CD14-positive monocyte (primary cell): ENCODE measurements around the gene RD3L. TPM values are rescaled to one million over a fixed set of nuclear protein-coding genes. Genes with fewer than 3 reads are reported as not detected.

Experiments used
- DNase-seq, 3 donors: peaks; one replicate each; pipeline ENCODE4 v3.0.0-alpha.2; 2011 to 2022
- H2AFZ ChIP-seq: 2 replicates; pipeline ENCODE4 v1.6.0; 2012; ENCODE audit warnings: mild to moderate bottlenecking, low read depth, low read length, inconsistent platforms; ENCODE audit not compliant: insufficient read depth, poor library complexity, severe bottlenecking
- H3K27ac ChIP-seq, 2 donors: 1 replicate in 1 of 2; 2 replicates in 1 of 2; pipeline ENCODE4 v1.5.1; 2012 to 2013; ENCODE audit warnings: low read length in 2 of 2, control low read depth in 1 of 2, inconsistent platforms in 1 of 2, low read depth in 1 of 2, mild to moderate bottlenecking in 1 of 2
- H3K27me3 ChIP-seq, 2 donors: one replicate each; pipeline versions ENCODE4 v1.6.0 to v1.6.1; 2011 to 2013; ENCODE audit warnings: low read length in 2 of 2; ENCODE audit not compliant: control insufficient read depth in 2 of 2, insufficient read depth in 2 of 2
- H3K36me3 ChIP-seq, 2 donors: replicated peaks in 1 of 2; 1 replicate in 1 of 2; 2 replicates in 1 of 2; pipeline versions ENCODE4 v1.5.1 to v1.6.1; 2012 to 2013; ENCODE audit warnings: low read length in 2 of 2, control low read depth in 1 of 2, inconsistent platforms in 1 of 2, mild to moderate bottlenecking in 1 of 2; ENCODE audit not compliant: insufficient read depth in 2 of 2, control insufficient read depth in 1 of 2
- H3K4me1 ChIP-seq, 2 donors: 1 replicate in 1 of 2; 2 replicates in 1 of 2; pipeline versions ENCODE4 v1.5.1 to v1.6.1; 2012 to 2013; ENCODE audit warnings: low read length in 2 of 2, control low read depth in 1 of 2, inconsistent platforms in 1 of 2, mild to moderate bottlenecking in 1 of 2, moderate library complexity in 1 of 2; ENCODE audit not compliant: insufficient read depth in 2 of 2, control insufficient read depth in 1 of 2
- H3K4me2 ChIP-seq: replicated peaks from 2 replicates; pipeline ENCODE3; 2012; ENCODE audit warnings: low read length, moderate library complexity, mild to moderate bottlenecking; ENCODE audit not compliant: poor library complexity, severe bottlenecking; ENCODE audit errors: extremely low read depth
- H3K4me3 ChIP-seq, 3 experiments: fragments of 200-600 bp in 1 of 3; sonication (generic) in 1 of 3; replicated peaks in 1 of 3; 1 replicate in 2 of 3; 2 replicates in 1 of 3; pipeline ENCODE4 v1.5.1; 2011 to 2013; ENCODE audit warnings: low read length in 3 of 3, mild to moderate bottlenecking in 3 of 3, control low read depth in 2 of 3, low read depth in 2 of 3, inconsistent platforms in 1 of 3, moderate library complexity in 1 of 3
- H3K79me2 ChIP-seq: 2 replicates; pipeline ENCODE4 v1.6.0; 2012; ENCODE audit warnings: mild to moderate bottlenecking, control low read depth, inconsistent platforms, low read length, moderate library complexity; ENCODE audit not compliant: insufficient read depth
- H3K9ac ChIP-seq: 2 replicates; pipeline ENCODE4 v1.6.0; 2017; ENCODE audit warnings: low read length, mild to moderate bottlenecking; ENCODE audit not compliant: insufficient read depth, poor library complexity, severe bottlenecking
- H3K9me3 ChIP-seq, 2 donors: replicated peaks in 1 of 2; 1 replicate in 1 of 2; 2 replicates in 1 of 2; pipeline versions ENCODE4 v1.5.1 to v1.6.1; 2012 to 2013; ENCODE audit warnings: low read length in 2 of 2, control low read depth in 1 of 2; ENCODE audit not compliant: control insufficient read depth in 1 of 2, insufficient read depth in 1 of 2
- H4K20me1 ChIP-seq: 2 replicates; pipeline ENCODE4 v1.6.0; 2012; ENCODE audit warnings: mild to moderate bottlenecking, low read length, control low read depth, moderate library complexity; ENCODE audit not compliant: insufficient read depth
- H3K27ac Mint-ChIP-seq, 7 donors: one replicate each; pipeline ENCODE4 v1.8.0; 2020; ENCODE audit warnings: mild to moderate bottlenecking in 7 of 7, mixed read lengths in 7 of 7, moderate library complexity in 6 of 7, inconsistent platforms in 2 of 7
- H3K27me3 Mint-ChIP-seq, 3 donors: one replicate each; pipeline ENCODE4 v1.8.0; 2021 to 2022; ENCODE audit warnings: low read depth in 3 of 3, mild to moderate bottlenecking in 3 of 3, mixed read lengths in 3 of 3, moderate library complexity in 3 of 3, inconsistent platforms in 1 of 3
- H3K36me3 Mint-ChIP-seq, 2 donors: one replicate each; pipeline ENCODE4 v1.8.0; 2020; ENCODE audit warnings: mixed read lengths in 2 of 2, inconsistent platforms in 1 of 2, mild to moderate bottlenecking in 1 of 2
- H3K4me1 Mint-ChIP-seq: one replicate; pipeline ENCODE4 v1.8.0; 2020; ENCODE audit warnings: mild to moderate bottlenecking, mixed read lengths
- H3K4me3 Mint-ChIP-seq, 2 donors: one replicate each; pipeline ENCODE4 v1.8.0; 2020; ENCODE audit warnings: mild to moderate bottlenecking in 2 of 2, mixed read lengths in 2 of 2, moderate library complexity in 1 of 2
- H3K9me3 Mint-ChIP-seq, 7 donors: one replicate each; pipeline ENCODE4 v1.8.0; 2020 to 2022; ENCODE audit warnings: mixed read lengths in 7 of 7, mild to moderate bottlenecking in 6 of 7, moderate library complexity in 6 of 7, inconsistent platforms in 2 of 7
- CTCF ChIP-seq: fragments of 200-600 bp; IDR thresholded peaks from one replicate; pipeline ENCODE4 v1.8.0; 2022; ENCODE audit warnings: antibody characterized with exemption, mild to moderate bottlenecking
- WGBS: methylation state at CpG from one replicate; pipeline ENCODE4 v1.1.5; 2013; ENCODE audit warnings: missing lambda C conversion rate; ENCODE audit not compliant: insufficient coverage; 5-methylcytosine and 5-hydroxymethylcytosine counted together
- intact Hi-C, 2 donors: fragments of 100-400 bp; cut with micrococcal nuclease; formaldehyde crosslinking; loops; one replicate each; pipeline versions ENCODE4 v1.15.0 to v1.15.1; 2023
- polyA plus RNA-seq, 3 donors: library from polyadenylated mRNA; depleted of rRNA in 1 of 3; unstranded in 2 of 3; stranded (reverse) in 1 of 3; fragments of 300-500 nt in 2 of 3; fragments of >200 nt in 1 of 3; fragmentation: Illumina TruSeq in 2 of 3; gene quantifications; 1 replicate in 2 of 3; 2 replicates in 1 of 3; pipeline ENCODE4 v1.2.3, GENCODE V29; 2012 to 2021

RD3L gene
- polyA plus RNA-seq, 3 donors: not detected

DNA sequence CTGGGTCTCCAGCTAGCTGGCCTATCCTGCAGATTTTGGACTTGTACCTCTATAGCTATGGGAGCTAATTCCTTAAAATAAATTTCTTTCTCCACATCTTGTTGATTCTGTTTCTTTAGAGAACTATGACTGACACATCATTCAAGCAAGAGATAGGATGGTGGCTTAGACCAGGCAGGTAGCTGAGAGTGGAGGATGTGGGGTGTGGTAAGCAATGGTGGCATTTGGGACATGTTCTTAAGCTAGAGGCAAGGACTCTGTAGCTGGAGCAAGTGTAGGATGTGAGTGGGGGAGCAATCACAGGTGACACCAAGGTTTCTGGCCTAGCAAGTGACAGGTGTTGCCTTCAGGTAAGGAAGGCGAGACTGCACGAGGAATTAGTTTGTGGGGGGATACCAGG lies 7.2 kb downstream of the RD3L start:
- no peaks in the 10 kb centered on the region for H3K27me3 ChIP-seq
- H2AFZ ChIP-seq: no peak overlapping the region
- H3K9ac ChIP-seq: no peak overlapping the region
- peaks cover 69% of the 10 kb centered on the region for H3K4me1 Mint-ChIP-seq
- H3K4me3 ChIP-seq: no peak overlapping the region
- no peaks in the 10 kb centered on the region for H3K36me3 ChIP-seq
- peaks cover 45 to 50% of the 10 kb centered on the region in 2 donors for H3K4me1 ChIP-seq
- peaks cover 31% of the 10 kb centered on the region for H3K79me2 ChIP-seq
- no peak overlapping the region for H3K4me3 Mint-ChIP-seq
- no peak for DNase-seq
- TF ChIP-seq CTCF: no peak
- no peaks in the 10 kb centered on the region for H3K9me3 ChIP-seq
- H3K27ac Mint-ChIP-seq: peak overlapping the region in 5 of 7 donors; percentile 54 to 92 (median 86)
- peaks cover 0 to 1% (median 0%) of the 10 kb centered on the region in 3 donors for H3K27me3 Mint-ChIP-seq
- H3K27ac ChIP-seq: peak overlapping the region in 1 of 2 donors; percentile 28
- H4K20me1 ChIP-seq: no peaks in the 10 kb centered on the region
- intact Hi-C loops: no loop called here
- peaks cover 12 to 21% of the 10 kb centered on the region in 2 donors for H3K36me3 Mint-ChIP-seq
- WGBS: 80% methylated on average over 1 of the region's 2 CpGs
- H3K9me3 Mint-ChIP-seq: peaks cover 0 to 2% (median 0%) of the 10 kb centered on the region in 7 donors
- no peak overlapping the region for H3K4me2 ChIP-seq

- H3K27me3 Mint-ChIP-seq: peaks cover 0 to 2% (median 0%) of the 10 kb centered on the region in 3 donors
- H3K4me3 ChIP-seq: peak overlapping the region in 2 of 3 experiments; percentile 18 to 68
- peak overlapping the region; percentile 44 for H3K9ac ChIP-seq
- no peaks in the 10 kb centered on the region for H4K20me1 ChIP-seq
- H3K4me3 Mint-ChIP-seq: peak overlapping the region; percentile 9 to 78
- peak; percentile 33 to 74 (median 61) for DNase-seq
- peak overlapping the region; percentile 89 to 97 (median 95) for H3K27ac Mint-ChIP-seq
- H3K36me3 Mint-ChIP-seq: peaks cover 8 to 17% of the 10 kb centered on the region in 2 donors
- H3K36me3 ChIP-seq: no peaks in the 10 kb centered on the region
- WGBS: no CpG with 5 or more reads among the region's 11 CpGs
- H3K9me3 ChIP-seq: no peaks in the 10 kb centered on the region
- no peak for TF ChIP-seq CTCF
- H2AFZ ChIP-seq: peak overlapping the region; percentile 69
- peaks cover 31% of the 10 kb centered on the region for H3K79me2 ChIP-seq
- peaks cover 0 to 3% (median under 1%) of the 10 kb centered on the region in 7 donors for H3K9me3 Mint-ChIP-seq
- no peaks in the 10 kb centered on the region for H3K27me3 ChIP-seq
- H3K4me1 Mint-ChIP-seq: peaks cover 82% of the 10 kb centered on the region
- H3K4me2 ChIP-seq: peak overlapping the region; percentile 73
- intact Hi-C loops: no loop called here
- H3K27ac ChIP-seq: peak overlapping the region; percentile 72 to 88
- peaks cover 58 to 65% of the 10 kb centered on the region in 2 donors for H3K4me1 ChIP-seq
Observed at GRCh38 chr14:103932791-103933490, 9.4 kb downstream of the RD3L start.
